ENCODE measurements around the gene RNF26. TPM values are rescaled to one million over a fixed set of nuclear protein-coding genes. Genes with fewer than 3 reads are reported as not detected.

The RNF26 gene
- total and polyA plus RNA-seq, 2 experiments from 2014 or later: 15.8 to 46.9 TPM

GRCh38 chr11:119359365-119360214 is 25.3 kb downstream of the RNF26 start:
- Histone ChIP-seq H3K27ac (no peak overlapping the region), H4K20me1 (ENCODE audit: insufficient read depth, poor library complexity, severe bottlenecking) (no peaks in the 10 kb centered on the region), H3K4me3 (no peak overlapping the region), H3K9me3 (ENCODE audit: low read depth) (no peaks in the 10 kb centered on the region), H2AFZ (no peak overlapping the region), H3K4me1 (ENCODE audit: insufficient read depth) (peaks cover 26% of the 10 kb centered on the region), H3K9me2 (replicated peaks; ENCODE audit: insufficient read depth) (no peaks in the 10 kb centered on the region), H3K4me2 (no peak overlapping the region), H3K36me3 (replicated peaks; ENCODE audit: insufficient read depth, low read depth) (no peaks in the 10 kb centered on the region), H3K79me2 (no peaks in the 10 kb centered on the region), H3K27me3 (no peaks in the 10 kb centered on the region)
- TF ChIP-seq EZH2 (IDR thresholded peaks at IDR 0.05; ENCODE audit: borderline replicate concordance): no peak
- TF ChIP-seq EZH2phosphoT487 (IDR thresholded peaks at IDR 0.05; ENCODE audit: low read depth, severe bottlenecking, unreplicated experiment): no peak
- TF ChIP-seq CTCF (IDR thresholded peaks at IDR 0.05; ENCODE audit: poor library complexity): no peak
- WGBS (ENCODE audit: low lambda C conversion rate, missing lambda C conversion rate): 87% methylated on average over 10 of the region's 10 CpGs
- no peak for DNase-seq (ENCODE audit: low spot score)

DNA sequence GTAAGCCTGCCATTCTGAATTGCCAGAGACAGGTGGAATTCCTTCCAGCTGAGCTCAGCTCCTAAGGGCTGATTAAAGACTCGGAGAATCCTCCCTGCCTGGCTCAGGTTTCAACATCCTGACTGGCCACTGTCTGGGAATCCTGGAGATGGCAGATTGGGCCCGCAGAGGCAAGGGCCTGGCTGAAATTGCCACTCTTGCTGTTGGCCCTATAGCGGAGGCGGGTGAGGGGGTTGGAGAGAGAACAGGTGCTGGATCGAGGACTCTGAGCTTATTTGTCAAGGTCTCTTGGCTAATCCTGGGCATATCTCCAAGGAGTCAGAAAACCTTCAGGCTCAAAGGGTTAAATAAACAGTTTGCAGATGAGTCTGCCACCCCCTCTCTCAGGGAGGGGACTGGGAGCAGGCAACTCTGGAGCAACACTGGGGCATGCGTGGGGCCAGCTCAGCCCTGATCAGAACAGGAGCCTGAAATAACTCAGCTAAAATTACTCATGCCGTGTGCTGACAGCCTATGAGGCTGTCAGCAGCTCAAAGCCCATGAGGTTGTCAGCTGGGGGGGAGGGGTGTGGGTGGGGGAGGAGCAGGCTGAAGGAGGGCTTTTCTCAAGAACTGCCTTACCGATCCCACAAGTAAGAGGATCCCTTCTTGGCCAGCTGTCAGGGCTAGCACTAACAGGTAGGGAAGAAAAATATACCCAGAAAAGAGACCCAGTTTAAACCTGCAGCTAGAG is 26.9 kb downstream of the RNF26 start:
- Histone ChIP-seq H3K36me3 (replicated peaks; ENCODE audit: insufficient read depth, low read depth) (no peaks in the 10 kb centered on the region), H2AFZ (no peak overlapping the region), H3K4me2 (peak overlapping the region; percentile 88), H3K27ac (peak overlapping the region; percentile 81), H3K4me1 (ENCODE audit: insufficient read depth) (peaks cover 36% of the 10 kb centered on the region), H3K4me3 (no peak overlapping the region), H3K9me3 (ENCODE audit: low read depth) (no peaks in the 10 kb centered on the region), H4K20me1 (ENCODE audit: insufficient read depth, poor library complexity, severe bottlenecking) (no peaks in the 10 kb centered on the region), H3K27me3 (no peaks in the 10 kb centered on the region), H3K79me2 (no peaks in the 10 kb centered on the region), H3K9me2 (replicated peaks; ENCODE audit: insufficient read depth) (no peaks in the 10 kb centered on the region)
- 7% methylated on average over 8 of the region's 8 CpGs for WGBS (ENCODE audit: low lambda C conversion rate, missing lambda C conversion rate)
- TF ChIP-seq EZH2phosphoT487 (IDR thresholded peaks at IDR 0.05; ENCODE audit: low read depth, severe bottlenecking, unreplicated experiment) (no peak), EZH2 (IDR thresholded peaks at IDR 0.05; ENCODE audit: borderline replicate concordance) (no peak), CTCF (IDR thresholded peaks at IDR 0.05; ENCODE audit: poor library complexity) (no peak)
- DNase-seq (ENCODE audit: low spot score): peak; percentile 87

- Histone ChIP-seq H3K36me3 (replicated peaks; ENCODE audit: insufficient read depth, low read depth) (no peaks in the 10 kb centered on the region), H3K4me1 (ENCODE audit: insufficient read depth) (peaks cover 43% of the 10 kb centered on the region), H3K4me3 (no peak overlapping the region), H2AFZ (no peak overlapping the region), H3K9me3 (ENCODE audit: low read depth) (no peaks in the 10 kb centered on the region), H3K79me2 (no peaks in the 10 kb centered on the region), H4K20me1 (ENCODE audit: insufficient read depth, poor library complexity, severe bottlenecking) (no peaks in the 10 kb centered on the region), H3K27ac (peak overlapping the region; percentile 81), H3K9me2 (replicated peaks; ENCODE audit: insufficient read depth) (no peaks in the 10 kb centered on the region), H3K4me2 (peak overlapping the region; percentile 88), H3K27me3 (no peaks in the 10 kb centered on the region)
- WGBS (ENCODE audit: low lambda C conversion rate, missing lambda C conversion rate): 70% methylated on average over 11 of the region's 11 CpGs
- TF ChIP-seq EZH2 (IDR thresholded peaks at IDR 0.05; ENCODE audit: borderline replicate concordance): no peak
- no peak for TF ChIP-seq EZH2phosphoT487 (IDR thresholded peaks at IDR 0.05; ENCODE audit: low read depth, severe bottlenecking, unreplicated experiment)
- TF ChIP-seq CTCF (IDR thresholded peaks at IDR 0.05; ENCODE audit: poor library complexity): no peak
- no peak for DNase-seq (ENCODE audit: low spot score)
Observed at GRCh38 chr11:119361941-119362725, 27.8 kb downstream of the RNF26 start.

Data from hepatocyte (in vitro differentiated cells).